Measurements from ENCODE around the gene QTRT2.
A peak's percentile ranks its signal among the peaks of the same experiment; 100 is the strongest.

The QTRT2 gene

GRCh38 chr3:114078126-114078525 is 21.6 kb downstream of the QTRT2 start:
- FAIRE-seq, result no peak

GRCh38 chr3:114079761-114080160 is 23.2 kb downstream of the QTRT2 start:
- no peak for DNase-seq (ENCODE audit: low spot score)
- FAIRE-seq, result no peak

More at GRCh38 chr3:114078126-114078525, 21.6 kb downstream of the QTRT2 start:
- DNase-seq (ENCODE audit: low spot score), result no peak

- DNase-seq (ENCODE audit: low spot score) (no peak), FAIRE-seq (no peak)
Measured at GRCh38 chr3:114080201-114080600, 23.7 kb downstream of the QTRT2 start.

- DNase-seq (ENCODE audit: low spot score), result no peak
- no peak for FAIRE-seq
Measured at GRCh38 chr3:114081037-114081436, 24.5 kb downstream of the QTRT2 start.

- no peak for FAIRE-seq
Measured at GRCh38 chr3:114083112-114083511, 26.6 kb downstream of the QTRT2 start.

GRCh38 chr3:114086356-114086755 is 29.8 kb downstream of the QTRT2 start:
- no peak for DNase-seq (ENCODE audit: low spot score)
- FAIRE-seq, result no peak

More at GRCh38 chr3:114083112-114083511, 26.6 kb downstream of the QTRT2 start:
- no peak for DNase-seq (ENCODE audit: low spot score)

GRCh38 chr3:114089675-114090074 is 33.1 kb downstream of the QTRT2 start:
- FAIRE-seq (no peak), DNase-seq (ENCODE audit: low spot score) (no peak)

- DNase-seq (ENCODE audit: low spot score) (no peak), FAIRE-seq (no peak)
Measured at GRCh38 chr3:114092151-114093015, 35.8 kb downstream of the QTRT2 start.

GRCh38 chr3:114093016-114093380 is 36.5 kb downstream of the QTRT2 start:
- DNase-seq (ENCODE audit: low spot score), result no peak
- FAIRE-seq, result no peak

- FAIRE-seq (peak; percentile 54), DNase-seq (ENCODE audit: low spot score) (peak; percentile 71)
Measured at GRCh38 chr3:114093596-114093995, 37.1 kb downstream of the QTRT2 start.

- DNase-seq (ENCODE audit: low spot score), result no peak
- no peak for FAIRE-seq
Measured at GRCh38 chr3:114095796-114096195, 39.3 kb downstream of the QTRT2 start.

GRCh38 chr3:114101101-114101500 is 44.6 kb downstream of the QTRT2 start:
- FAIRE-seq, result no peak
- no peak for DNase-seq (ENCODE audit: low spot score)

GRCh38 chr3:114103181-114103580 is 46.6 kb downstream of the QTRT2 start:
- FAIRE-seq, result no peak
- DNase-seq (ENCODE audit: low spot score), result no peak

- DNase-seq (ENCODE audit: low spot score) (no peak), FAIRE-seq (no peak)
Measured at GRCh38 chr3:114103858-114104257, 47.3 kb downstream of the QTRT2 start.

GRCh38 chr3:114104414-114104813 is 47.9 kb downstream of the QTRT2 start:
- FAIRE-seq, result no peak
- DNase-seq (ENCODE audit: low spot score), result no peak

- DNase-seq (ENCODE audit: low spot score), result no peak
- no peak for FAIRE-seq
Measured at GRCh38 chr3:114108137-114108536, 51.6 kb downstream of the QTRT2 start.

- no peak for DNase-seq (ENCODE audit: low spot score)
- no peak for FAIRE-seq
Measured at GRCh38 chr3:114110439-114110838, 53.9 kb downstream of the QTRT2 start.

GRCh38 chr3:114111060-114111770 is 54.7 kb downstream of the QTRT2 start:
- no peak for FAIRE-seq
- DNase-seq (ENCODE audit: low spot score), result no peak

GRCh38 chr3:114112696-114113095 is 56.2 kb downstream of the QTRT2 start:
- DNase-seq (ENCODE audit: low spot score) (no peak), FAIRE-seq (no peak)

GRCh38 chr3:114114719-114115118 is 58.2 kb downstream of the QTRT2 start:
- FAIRE-seq, result no peak
- no peak for DNase-seq (ENCODE audit: low spot score)

- FAIRE-seq, result no peak
- DNase-seq (ENCODE audit: low spot score), result no peak
Measured at GRCh38 chr3:114115143-114115542, 58.6 kb downstream of the QTRT2 start.

GRCh38 chr3:114119776-114120175 is 63.2 kb downstream of the QTRT2 start:
- FAIRE-seq (no peak), DNase-seq (ENCODE audit: low spot score) (no peak)

- no peak for DNase-seq (ENCODE audit: low spot score)
- FAIRE-seq, result no peak
Measured at GRCh38 chr3:114120211-114120610, 63.7 kb downstream of the QTRT2 start.

Measured in RCC 7860 (cell line).